ENCODE measurements around the gene ERGIC3.

The ERGIC3 gene

DNA sequence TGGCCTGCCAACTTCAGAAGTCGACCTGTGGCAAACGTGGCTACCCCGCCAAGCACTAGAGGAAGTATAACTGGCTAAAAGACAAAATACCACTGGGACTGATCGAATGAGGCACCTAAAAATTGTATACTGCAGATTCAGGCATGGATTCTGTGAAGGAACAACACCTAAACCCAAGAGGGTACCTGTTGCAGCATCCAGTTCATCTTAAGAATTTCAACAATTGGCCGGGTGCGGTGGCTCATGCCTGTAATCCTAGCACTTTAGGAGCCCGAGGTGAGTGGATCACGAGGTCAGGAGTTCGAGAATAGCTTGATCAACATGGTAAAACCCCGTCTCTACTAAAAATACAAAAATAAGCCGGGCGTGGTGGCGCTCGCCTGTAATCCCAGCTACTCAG lies 46.5 kb downstream of the ERGIC3 start:
- TF ChIP-seq GATA2 (IDR thresholded peaks at IDR 0.05; ENCODE audit: low read depth, low read length) (no peak), GATA3 (IDR thresholded peaks at IDR 0.05; ENCODE audit: low read depth, low read length) (no peak)

GRCh38 chr20:35592339-35592974 lies 50.6 kb downstream of the ERGIC3 start:
- TF ChIP-seq GATA2 (IDR thresholded peaks at IDR 0.05; ENCODE audit: low read depth, low read length): no peak

GRCh38 chr20:35595456-35595855 lies 53.6 kb downstream of the ERGIC3 start:
- no peak for TF ChIP-seq GATA3 (IDR thresholded peaks at IDR 0.05; ENCODE audit: low read depth, low read length)
- TF ChIP-seq GATA2 (IDR thresholded peaks at IDR 0.05; ENCODE audit: low read depth, low read length): no peak

DNA sequence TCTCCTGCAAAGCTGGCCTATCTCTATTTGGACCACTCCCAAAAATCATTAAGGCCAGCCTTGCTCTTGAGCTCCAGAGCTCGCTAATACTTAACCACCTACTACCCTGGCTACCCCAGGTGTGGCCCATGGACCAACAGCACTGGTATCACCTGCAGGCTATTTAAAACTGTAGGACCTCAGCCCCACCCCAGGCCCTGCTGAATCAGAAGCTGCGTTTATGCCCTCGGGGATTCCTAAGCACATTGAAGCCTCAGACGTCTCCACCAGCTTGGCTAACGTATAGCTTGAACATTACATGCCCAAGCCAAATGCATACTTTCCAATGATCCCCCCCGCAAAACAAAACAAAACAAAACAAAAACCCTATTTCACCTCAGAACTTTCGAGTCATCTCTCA lies 54.0 kb downstream of the ERGIC3 start:
- TF ChIP-seq GATA3 (IDR thresholded peaks at IDR 0.05; ENCODE audit: low read depth, low read length): no peak
- TF ChIP-seq GATA2 (IDR thresholded peaks at IDR 0.05; ENCODE audit: low read depth, low read length): no peak

- no peak for TF ChIP-seq GATA2 (IDR thresholded peaks at IDR 0.05; ENCODE audit: low read depth, low read length)
- no peak for TF ChIP-seq GATA3 (IDR thresholded peaks at IDR 0.05; ENCODE audit: low read depth, low read length)
These were observed 55.3 kb downstream of the ERGIC3 start for GRCh38 chr20:35597186-35597585.

DNA sequence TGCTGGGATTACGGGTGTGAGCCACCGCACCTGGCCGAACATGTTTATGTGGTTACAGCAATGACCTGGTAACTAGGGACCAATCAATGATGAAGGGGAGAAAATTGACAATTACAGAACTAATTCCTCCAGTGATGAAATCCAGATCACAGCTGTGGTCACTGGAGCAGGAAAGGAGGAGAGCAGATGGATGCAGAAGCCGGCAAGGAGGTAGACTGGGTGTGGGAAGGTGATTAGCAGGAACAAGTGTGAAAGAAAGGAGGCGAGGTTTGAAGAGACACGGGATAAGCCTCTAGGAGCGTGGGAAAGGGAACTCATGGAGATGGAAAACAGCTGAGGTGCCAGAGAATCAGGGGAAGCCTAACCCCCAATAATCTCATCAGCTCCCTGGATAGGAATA lies 56.6 kb downstream of the ERGIC3 start:
- TF ChIP-seq GATA3 (IDR thresholded peaks at IDR 0.05; ENCODE audit: low read depth, low read length) (no peak), GATA2 (IDR thresholded peaks at IDR 0.05; ENCODE audit: low read depth, low read length) (no peak)

DNA sequence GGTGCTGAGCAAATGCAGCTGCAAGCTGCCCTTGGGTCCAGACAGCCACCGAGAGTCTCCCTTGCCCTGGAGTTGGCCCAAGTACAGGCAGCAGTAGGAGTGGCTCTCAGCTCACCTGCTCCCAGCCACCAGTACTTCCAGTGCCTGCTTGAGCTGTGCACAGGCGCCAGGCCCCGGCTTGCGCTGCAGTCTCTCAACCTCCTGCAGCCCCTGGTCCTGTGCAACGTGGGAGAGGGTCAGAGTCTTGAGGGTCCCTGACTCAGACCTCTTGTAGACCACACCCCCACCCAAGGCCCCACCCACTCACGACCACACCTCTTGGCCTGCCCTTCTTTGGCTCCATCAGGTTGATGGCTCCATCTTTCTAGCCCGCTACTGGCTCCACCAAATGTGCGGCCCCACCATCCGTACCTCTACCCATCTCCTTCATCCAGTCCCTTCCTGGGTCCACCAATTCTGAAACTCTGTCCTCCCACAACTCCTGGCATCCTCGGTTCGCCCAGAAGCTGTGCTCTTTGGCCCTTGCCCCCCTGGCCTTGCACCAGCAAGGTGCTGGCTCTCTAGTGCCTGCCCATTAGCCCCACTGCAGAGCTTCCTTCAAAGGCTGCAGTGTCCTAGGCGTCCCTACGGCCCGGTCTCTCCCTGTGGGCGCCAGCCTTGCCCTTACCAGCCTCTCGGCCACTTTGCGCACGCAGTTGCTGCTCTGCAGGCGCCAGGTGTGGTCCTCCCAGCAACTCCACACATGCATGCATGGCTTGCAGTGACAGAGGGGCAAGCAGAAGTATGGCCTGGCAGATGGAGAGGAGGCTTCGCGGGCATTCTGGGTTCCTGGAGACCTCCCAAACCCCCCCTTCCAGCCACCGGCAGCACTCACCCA lies 57.3 kb downstream of the ERGIC3 start:
- TF ChIP-seq GATA3 (IDR thresholded peaks at IDR 0.05; ENCODE audit: low read depth, low read length) (no peak), GATA2 (IDR thresholded peaks at IDR 0.05; ENCODE audit: low read depth, low read length) (no peak)

DNA sequence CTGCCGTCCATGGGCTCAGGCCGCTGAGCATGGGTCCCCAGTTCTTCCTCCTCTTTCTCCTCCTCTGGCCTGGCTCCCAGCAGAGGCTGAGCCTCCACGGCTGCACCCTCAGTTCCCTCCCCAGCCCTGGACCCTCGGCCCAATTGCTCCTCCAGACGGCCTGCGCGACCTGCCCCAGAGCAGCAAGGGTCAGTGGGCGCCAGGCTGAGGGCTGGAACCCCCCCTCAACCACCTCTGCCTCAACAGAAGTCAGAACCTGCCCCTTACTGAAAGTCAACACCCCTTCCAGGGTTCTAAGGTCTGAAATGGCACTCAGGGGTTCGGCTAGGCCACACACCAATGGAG lies 57.9 kb downstream of the ERGIC3 start:
- TF ChIP-seq GATA2 (IDR thresholded peaks at IDR 0.05; ENCODE audit: low read depth, low read length): no peak
- TF ChIP-seq GATA3 (IDR thresholded peaks at IDR 0.05; ENCODE audit: low read depth, low read length): no peak

DNA sequence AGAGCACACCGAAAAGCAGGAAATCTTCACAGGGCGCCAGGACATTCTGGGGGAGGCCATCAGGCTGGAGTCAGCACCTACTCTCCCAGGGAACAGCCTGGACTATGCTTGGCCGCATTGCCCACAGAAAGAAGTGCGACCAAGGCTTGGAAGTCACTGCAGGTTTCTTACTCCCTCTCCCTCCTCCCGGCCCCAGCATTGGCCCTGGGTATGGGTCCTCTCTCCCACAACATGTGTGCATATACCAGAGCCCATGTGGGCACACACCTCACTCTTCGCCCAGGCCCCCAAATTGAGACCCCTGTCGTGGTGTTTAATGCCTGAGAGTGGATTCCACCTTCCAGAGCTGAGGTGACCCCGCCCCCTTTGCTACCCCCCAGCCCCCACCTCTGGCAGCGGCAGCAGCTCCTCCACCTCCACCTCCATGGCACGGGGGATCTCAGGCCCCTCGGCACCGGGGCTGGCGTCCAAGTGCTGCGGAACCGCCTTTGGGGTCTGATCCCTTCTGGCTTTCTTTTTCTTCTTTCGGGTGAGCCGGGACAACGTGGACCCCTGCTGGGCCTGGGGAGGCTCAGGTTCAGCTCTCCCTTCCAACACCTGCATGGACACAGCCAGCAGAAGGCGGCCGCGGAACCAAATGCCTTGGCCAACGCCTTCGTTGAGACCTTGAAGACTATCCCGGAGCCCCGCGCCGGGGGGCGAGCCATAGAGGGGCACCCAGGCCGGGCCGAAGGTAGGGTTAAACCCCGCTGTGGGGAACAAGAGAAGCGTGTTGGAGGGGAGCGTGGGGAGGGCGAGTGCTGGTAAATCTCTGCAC lies 58.5 kb downstream of the ERGIC3 start:
- TF ChIP-seq GATA2 (IDR thresholded peaks at IDR 0.05; ENCODE audit: low read depth, low read length): no peak

DNA sequence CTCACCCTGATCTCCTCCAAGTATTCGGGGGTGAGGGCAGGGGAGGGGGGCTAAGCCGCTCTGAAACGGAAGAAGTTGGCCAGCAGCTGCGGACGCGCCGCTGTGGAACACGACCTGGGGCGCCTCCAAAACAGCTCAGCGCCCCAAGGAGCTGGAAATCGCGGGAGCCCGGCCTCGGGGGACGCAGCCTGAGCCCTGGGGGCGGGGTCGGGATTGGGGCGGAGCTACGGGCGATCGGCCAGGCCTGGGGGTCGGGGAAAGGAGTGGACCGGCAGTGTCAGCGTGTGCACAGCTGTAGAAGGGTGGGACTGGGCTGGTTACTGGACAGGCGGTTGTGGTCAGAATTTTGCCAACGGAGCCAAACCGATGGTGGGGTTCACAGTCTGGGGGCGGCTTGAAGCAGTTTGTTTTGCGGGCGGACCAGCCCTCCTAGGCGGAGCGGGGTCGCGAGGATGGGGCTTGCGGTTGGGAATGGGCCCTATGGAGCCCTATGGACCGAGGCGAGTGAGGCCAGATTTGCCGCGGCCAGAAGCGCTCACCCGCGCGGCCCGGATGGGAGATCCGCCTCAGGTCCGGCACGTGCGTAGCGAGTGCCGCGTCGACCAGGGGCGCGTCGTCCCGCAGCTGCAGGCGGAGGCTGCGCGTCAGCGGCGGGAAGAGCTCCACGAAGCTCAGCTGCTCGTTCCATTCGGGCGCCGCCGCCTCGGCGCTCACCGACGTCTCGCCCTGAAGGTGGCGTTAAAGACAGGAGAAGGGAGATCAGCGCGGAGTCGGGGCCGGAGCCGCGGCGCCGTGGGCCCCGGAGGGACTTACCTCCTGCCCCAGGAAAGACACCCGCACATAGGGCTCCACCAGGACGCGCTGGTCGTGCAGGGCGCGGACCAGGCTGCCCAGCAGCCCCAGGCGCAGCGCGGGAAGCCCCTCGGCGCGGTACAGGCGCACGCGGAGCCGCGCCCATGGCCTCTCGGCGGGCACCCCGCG lies 59.4 kb downstream of the ERGIC3 start:
- TF ChIP-seq GATA2 (IDR thresholded peaks at IDR 0.05; ENCODE audit: low read depth, low read length) (no peak), GATA3 (IDR thresholded peaks at IDR 0.05; ENCODE audit: low read depth, low read length) (no peak)

GRCh38 chr20:35601990-35602389 lies 60.1 kb downstream of the ERGIC3 start:
- TF ChIP-seq GATA3 (IDR thresholded peaks at IDR 0.05; ENCODE audit: low read depth, low read length) (no peak), GATA2 (IDR thresholded peaks at IDR 0.05; ENCODE audit: low read depth, low read length) (no peak)

DNA sequence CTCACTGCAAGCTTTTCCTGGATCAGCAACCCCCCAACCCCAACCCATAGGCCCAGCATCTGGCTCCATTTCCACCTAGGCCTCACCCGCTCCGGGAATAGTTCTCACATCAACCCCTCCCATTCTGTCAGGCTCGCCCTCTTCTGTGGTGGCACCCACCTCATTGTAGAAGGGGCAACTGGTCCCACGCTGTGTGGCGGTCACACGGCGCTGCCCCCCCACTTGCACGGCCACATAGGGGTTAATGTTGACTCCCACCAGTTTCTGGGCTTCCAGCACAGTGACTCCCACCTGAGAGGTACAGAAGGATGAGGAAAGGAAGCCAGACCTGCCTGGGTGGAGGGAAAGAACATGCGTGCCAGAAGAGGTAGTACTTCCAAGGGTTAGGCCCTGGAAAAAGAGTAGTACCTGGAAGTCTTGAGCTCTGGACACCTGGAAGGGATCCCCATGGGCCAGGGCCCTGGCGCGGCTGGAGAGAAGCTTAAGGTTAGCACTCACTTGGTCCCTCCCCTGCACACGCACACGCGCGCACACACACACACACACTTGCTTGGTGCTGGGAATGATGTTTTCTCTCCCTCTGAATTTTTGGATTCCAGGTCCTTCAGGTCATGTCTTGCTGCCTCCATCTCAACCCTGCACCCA lies 61.1 kb downstream of the ERGIC3 start:
- TF ChIP-seq GATA2 (IDR thresholded peaks at IDR 0.05; ENCODE audit: low read depth, low read length): no peak
- no peak for TF ChIP-seq GATA3 (IDR thresholded peaks at IDR 0.05; ENCODE audit: low read depth, low read length)

Data from SH-SY5Y (cell line).